A673 (cell line): ENCODE measurements around the gene ADARB2. TPM values are rescaled to one million over a fixed set of nuclear protein-coding genes. Genes with fewer than 3 reads are reported as not detected.

ENCODE experiments used
- BruUV-seq: library from RNA; stranded (reverse); fragments of 400-500 nt; replicated peaks from 2 replicates; lab custom pipeline; 2021; lab: Mats Ljungman, UMichigan
- CTCF ChIA-PET: fragments of 300-600 bp; sonication (Branson Sonifier 250); formaldehyde crosslinking; loops from one replicate; lab custom pipeline; 2022; ENCODE audit warnings: antibody characterized with exemption; lab: Charles Lee
- POLR2A ChIA-PET: fragments of 300-600 bp; sonication (Branson Sonifier 250); formaldehyde crosslinking; loops from one replicate; lab custom pipeline; 2022; ENCODE audit warnings: antibody characterized with exemption; ENCODE audit not compliant: low non-redundant PET; lab: Charles Lee
- DNase-seq: peaks from one replicate; pipeline ENCODE4 v3.0.0-alpha.2; 2015; ENCODE audit warnings: low spot score
- H3K27ac ChIP-seq: fragments of 200-600 bp; sonication (generic); 2 replicates; pipeline ENCODE4 v1.5.1; 2016; ENCODE audit warnings: mixed run types, low read depth, mild to moderate bottlenecking, mixed read lengths, antibody characterized with exemption, low read length; ENCODE audit not compliant: poor library complexity, severe bottlenecking
- H3K27me3 ChIP-seq: fragments of 200-600 bp; sonication (generic); replicated peaks from 2 replicates; pipeline ENCODE4 v1.6.1; 2017; ENCODE audit warnings: mixed run types, low read depth, mild to moderate bottlenecking, mixed read lengths, antibody characterized with exemption, low read length; ENCODE audit not compliant: insufficient read depth, poor library complexity
- H3K36me3 ChIP-seq: fragments of 200-600 bp; sonication (generic); 2 replicates; pipeline ENCODE4 v1.6.1; 2016; ENCODE audit warnings: mixed run types, mild to moderate bottlenecking, mixed read lengths, antibody characterized with exemption, low read length; ENCODE audit not compliant: insufficient read depth, poor library complexity, severe bottlenecking
- H3K4me1 ChIP-seq: fragments of 200-600 bp; sonication (generic); 2 replicates; pipeline ENCODE4 v1.6.1; 2017; ENCODE audit warnings: mixed run types, mild to moderate bottlenecking, mixed read lengths, antibody characterized with exemption, low read length; ENCODE audit not compliant: insufficient read depth, poor library complexity, severe bottlenecking
- H3K4me3 ChIP-seq: fragments of 200-600 bp; sonication (generic); 2 replicates; pipeline ENCODE4 v1.5.1; 2016; ENCODE audit warnings: low read depth, mixed run types, mild to moderate bottlenecking, mixed read lengths, low read length; ENCODE audit not compliant: poor library complexity, severe bottlenecking
- H3K9me3 ChIP-seq: fragments of 200-600 bp; sonication (generic); 2 replicates; pipeline ENCODE4 v1.6.1; 2016; ENCODE audit warnings: mixed run types, low read depth, mild to moderate bottlenecking, mixed read lengths, antibody characterized with exemption, low read length; ENCODE audit not compliant: poor library complexity, severe bottlenecking
- EZH2 ChIP-seq: fragments of 200-600 bp; sonication (generic); IDR thresholded peaks from 2 replicates; pipeline ENCODE4 v1.6.1; 2017; ENCODE audit warnings: borderline replicate concordance, low read depth, mild to moderate bottlenecking, mixed read lengths, antibody characterized with exemption, low read length; ENCODE audit not compliant: poor library complexity, severe bottlenecking
- intact Hi-C: fragments of 100-400 bp; cut with micrococcal nuclease; formaldehyde crosslinking; loops from one replicate; pipeline ENCODE4 v1.10.0; 2022; ENCODE audit not compliant: unreplicated experiment
- total RNA-seq: library from RNA; stranded (reverse); gene quantifications from 2 replicates; pipeline ENCODE4 v1.2.3, GENCODE V29; 2021
- TF ChIP-seq, protein P1 (sequence below): fragments of 300-800, 200-600 bp; sonication (generic); conservative IDR thresholded peaks from 2 replicates; pipeline ENCODE4 v1.5.1; 2017; ENCODE audit warnings: low read depth, mild to moderate bottlenecking, antibody characterized with exemption, low read length, moderate library complexity, mixed read lengths

Gene ADARB2
- total RNA-seq, 1 experiment from 2014 or later: not detected

DNA sequence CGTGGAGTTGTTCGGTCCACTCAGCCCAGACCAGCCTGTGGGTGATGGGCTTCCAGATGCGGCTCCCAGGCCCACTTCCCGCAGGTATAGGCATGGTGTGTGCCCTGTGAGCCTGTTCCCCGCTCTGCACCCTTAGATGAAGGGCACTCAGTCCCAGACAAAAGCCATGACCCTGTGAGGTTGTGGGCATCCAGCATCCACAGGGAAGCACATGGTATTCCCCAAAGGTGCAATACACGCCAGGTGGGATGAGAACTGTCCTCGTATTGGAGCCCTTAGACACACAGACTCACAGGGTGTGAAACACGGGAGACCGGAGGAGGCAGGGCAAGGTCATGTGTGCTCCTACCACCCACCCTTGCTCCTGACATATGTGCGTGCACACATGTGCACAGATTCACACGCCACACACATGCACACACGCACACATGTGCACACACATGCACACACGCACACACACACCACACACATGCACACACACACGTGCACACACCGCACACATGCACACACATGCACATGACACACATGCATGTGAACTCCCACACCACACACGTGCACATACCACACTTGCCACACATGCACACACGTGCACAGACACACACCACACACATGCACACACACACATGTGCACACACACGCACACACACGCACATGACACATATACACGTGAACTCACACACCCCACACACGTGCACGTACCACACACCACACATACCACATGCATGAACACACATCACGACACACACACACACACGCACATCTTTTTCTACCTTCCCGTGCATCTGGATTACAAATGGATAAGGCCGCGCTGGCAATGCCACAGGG lies 361.8 kb downstream of the ADARB2 start:
- no peaks in the 10 kb centered on the region for H3K36me3 ChIP-seq
- TF ChIP-seq, protein P1, sequence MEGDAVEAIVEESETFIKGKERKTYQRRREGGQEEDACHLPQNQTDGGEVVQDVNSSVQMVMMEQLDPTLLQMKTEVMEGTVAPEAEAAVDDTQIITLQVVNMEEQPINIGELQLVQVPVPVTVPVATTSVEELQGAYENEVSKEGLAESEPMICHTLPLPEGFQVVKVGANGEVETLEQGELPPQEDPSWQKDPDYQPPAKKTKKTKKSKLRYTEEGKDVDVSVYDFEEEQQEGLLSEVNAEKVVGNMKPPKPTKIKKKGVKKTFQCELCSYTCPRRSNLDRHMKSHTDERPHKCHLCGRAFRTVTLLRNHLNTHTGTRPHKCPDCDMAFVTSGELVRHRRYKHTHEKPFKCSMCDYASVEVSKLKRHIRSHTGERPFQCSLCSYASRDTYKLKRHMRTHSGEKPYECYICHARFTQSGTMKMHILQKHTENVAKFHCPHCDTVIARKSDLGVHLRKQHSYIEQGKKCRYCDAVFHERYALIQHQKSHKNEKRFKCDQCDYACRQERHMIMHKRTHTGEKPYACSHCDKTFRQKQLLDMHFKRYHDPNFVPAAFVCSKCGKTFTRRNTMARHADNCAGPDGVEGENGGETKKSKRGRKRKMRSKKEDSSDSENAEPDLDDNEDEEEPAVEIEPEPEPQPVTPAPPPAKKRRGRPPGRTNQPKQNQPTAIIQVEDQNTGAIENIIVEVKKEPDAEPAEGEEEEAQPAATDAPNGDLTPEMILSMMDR: no peak
- no peak for TF ChIP-seq EZH2
- CTCF ChIA-PET: no interaction called here
- H3K9me3 ChIP-seq: no peaks in the 10 kb centered on the region
- H3K4me3 ChIP-seq: no peak overlapping the region
- intact Hi-C loops: no loop called here
- BruUV-seq: no TSS peak
- no peak overlapping the region for H3K27ac ChIP-seq
- POLR2A ChIA-PET: no interaction called here
- H3K4me1 ChIP-seq: no peaks in the 10 kb centered on the region
- H3K27me3 ChIP-seq: peaks cover 44% of the 10 kb centered on the region
- DNase-seq: no peak

DNA sequence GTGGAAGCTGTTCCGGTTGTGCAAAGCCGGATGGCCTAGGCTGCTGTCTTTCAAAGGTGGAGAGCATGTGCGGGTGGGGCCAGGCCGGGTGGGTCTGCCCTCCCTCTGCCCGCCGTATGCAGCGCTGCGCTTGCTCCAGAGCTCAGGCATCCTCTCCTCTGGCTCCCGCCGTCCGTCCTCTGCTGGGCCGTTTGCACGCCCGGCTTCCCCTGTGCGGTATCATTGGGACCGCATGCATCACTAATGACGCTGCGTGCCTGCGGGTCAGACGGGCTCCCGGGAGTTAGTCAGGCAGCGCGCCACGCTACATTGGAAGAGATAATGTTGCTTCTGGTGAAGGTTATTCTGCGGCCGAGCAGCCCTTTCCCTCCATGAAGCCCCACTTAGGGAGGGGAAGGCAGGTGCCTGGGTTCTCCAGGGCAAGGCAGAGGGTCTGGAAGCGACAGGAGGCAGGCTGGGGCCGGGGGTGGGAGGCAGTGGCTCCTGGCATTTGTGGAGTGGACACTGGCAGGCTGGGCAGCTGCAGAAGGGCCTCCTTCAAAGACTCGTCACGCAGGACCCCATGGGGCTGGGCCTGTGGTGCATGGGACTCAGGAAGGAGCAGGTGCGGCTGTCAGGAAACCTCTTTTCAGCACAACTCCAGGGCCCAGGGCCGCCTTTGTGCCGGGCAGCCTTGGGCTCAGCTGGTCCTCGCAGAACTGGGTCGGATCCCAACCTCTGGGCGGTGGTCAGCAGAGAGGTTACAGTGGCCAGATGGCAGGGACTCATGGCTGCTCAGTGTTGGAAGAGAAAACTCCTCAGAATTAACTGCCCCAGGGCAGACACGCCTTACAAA lies 362.6 kb downstream of the ADARB2 start:
- Histone ChIP-seq H3K4me1 (no peaks in the 10 kb centered on the region), H3K27me3 (peaks cover 36% of the 10 kb centered on the region), H3K9me3 (no peaks in the 10 kb centered on the region), H3K36me3 (no peaks in the 10 kb centered on the region), H3K4me3 (no peak overlapping the region), H3K27ac (no peak overlapping the region)
- CTCF ChIA-PET: no interaction called here
- intact Hi-C loops: no loop called here
- TF ChIP-seq, protein P1: no peak
- TF ChIP-seq EZH2: no peak
- POLR2A ChIA-PET: no interaction called here
- no peak for DNase-seq
- no TSS peak for BruUV-seq

DNA sequence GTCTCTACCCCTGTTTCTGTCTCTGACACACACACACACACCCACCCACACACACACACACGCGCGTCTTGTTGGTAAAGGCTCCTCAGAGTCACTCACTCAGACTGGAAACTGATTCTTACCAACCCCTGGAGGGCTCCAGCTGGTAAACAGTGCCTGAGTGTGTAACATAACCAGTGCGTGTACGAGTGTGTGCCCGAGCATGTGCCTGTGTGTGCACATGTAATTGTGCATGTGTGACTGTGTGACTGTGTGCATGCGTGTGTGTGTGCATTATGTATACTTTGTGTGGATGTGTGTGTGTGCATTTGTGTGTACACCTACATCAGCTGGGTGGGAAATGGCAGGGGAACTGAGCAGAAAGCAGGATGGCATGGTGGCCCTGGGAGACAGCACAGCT lies 364.0 kb downstream of the ADARB2 start:
- no peak for TF ChIP-seq EZH2
- TF ChIP-seq, protein P1: no peak
- Histone ChIP-seq H3K27ac (no peak overlapping the region), H3K36me3 (no peaks in the 10 kb centered on the region), H3K27me3 (peaks cover 22% of the 10 kb centered on the region), H3K4me3 (no peak overlapping the region), H3K9me3 (no peaks in the 10 kb centered on the region), H3K4me1 (no peaks in the 10 kb centered on the region)
- ChIA-PET POLR2A (no interaction called here), CTCF (no interaction called here)
- DNase-seq: no peak
- intact Hi-C loops: no loop called here
- no TSS peak for BruUV-seq
